ENCODE results near the gene ATAD2B. TPM values are rescaled to one million over a fixed set of nuclear protein-coding genes. Genes with fewer than 3 reads are reported as not detected.
A peak's percentile ranks its signal among the peaks of the same experiment; 100 is the strongest.

ATAD2B gene
- total RNA-seq, 2 donors from 2014 or later = 21.8 to 28.8 TPM

- intact Hi-C loops (cut with DNase I) = no loop called here
- DNase-seq (ENCODE audit: low spot score) = no peak
Measured at GRCh38 chr2:23918837-23919489, 8.0 kb downstream of the ATAD2B start.

DNA sequence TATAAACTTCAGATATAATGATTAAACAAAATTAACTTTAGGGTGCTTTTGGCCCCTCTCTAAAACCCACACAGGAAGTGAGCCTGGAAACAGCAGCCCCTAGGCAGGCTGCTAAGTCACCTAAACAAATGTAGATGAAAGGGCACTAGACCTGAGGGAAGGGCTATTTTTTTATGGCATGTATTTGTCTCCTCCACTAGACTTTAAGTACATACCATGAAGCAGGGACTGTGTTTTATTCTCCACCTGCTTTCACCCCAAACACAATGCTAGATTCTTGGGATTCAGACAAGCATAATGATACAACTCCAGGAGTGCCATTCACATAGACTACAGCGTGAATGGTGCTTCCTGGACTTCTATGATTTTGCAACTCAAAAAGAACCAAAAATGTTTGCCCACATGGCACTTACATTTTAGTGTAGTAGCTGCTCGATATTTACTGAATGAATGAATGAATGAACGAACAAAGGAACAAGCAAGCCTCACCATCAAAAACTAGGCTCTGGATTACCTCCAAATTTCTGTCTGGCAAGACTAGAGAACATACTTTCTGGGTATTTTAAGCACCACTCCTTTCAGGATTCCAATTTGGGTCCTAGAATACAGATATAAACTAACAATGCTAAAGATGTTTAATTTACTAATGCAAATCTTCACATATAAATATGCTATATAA, 10.1 kb downstream of the ATAD2B start:
- intact Hi-C loops (cut with DNase I) = no loop called here
- no peak for DNase-seq (ENCODE audit: low spot score)

GRCh38 chr2:23915327-23915726, 11.6 kb downstream of the ATAD2B start:
- intact Hi-C loops (cut with DNase I) = no loop called here

DNA sequence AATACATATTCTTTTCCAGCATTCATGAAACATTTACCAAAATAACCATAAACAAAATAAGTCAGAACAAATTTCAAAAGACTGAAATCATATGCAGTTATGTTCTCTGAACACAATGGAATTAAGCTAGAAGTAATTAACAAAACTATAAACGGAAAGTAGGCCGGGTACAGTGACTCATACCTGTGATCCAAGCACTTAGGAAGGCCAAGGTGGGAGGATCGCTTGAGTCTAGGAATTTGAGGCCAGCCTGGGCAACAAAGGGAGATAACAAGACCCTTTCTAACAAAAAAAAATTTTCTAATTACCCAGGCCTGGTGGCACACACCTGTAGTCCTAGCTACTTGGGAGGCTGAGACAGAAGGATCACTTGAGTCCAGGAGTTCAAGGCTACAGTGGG, 14.9 kb downstream of the ATAD2B start:
- intact Hi-C loops (cut with DNase I) = no loop called here
- no peak for DNase-seq (ENCODE audit: low spot score)

More at GRCh38 chr2:23915327-23915726, 11.6 kb downstream of the ATAD2B start:
- DNase-seq (ENCODE audit: low spot score) = no peak

DNA sequence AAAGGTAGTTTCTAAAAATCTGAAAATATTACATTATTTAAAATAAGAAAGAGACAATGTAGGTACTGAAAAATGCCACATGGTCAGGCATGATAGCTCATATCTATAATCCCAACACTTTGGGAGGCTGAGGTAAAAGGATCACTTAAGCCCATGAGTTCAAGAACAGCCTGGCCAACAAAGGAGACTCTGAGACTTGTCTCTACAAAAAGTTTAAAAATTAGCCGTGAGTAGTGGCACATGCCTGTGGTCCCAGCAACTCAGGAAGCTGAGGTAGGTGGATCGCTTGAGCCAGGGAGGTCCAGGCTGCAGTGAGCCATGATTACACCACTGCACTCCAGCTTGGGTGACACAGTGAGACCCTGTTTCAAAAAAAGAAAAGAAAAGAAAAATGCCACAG, 21.8 kb downstream of the ATAD2B start:
- intact Hi-C loops (cut with DNase I) = no loop called here
- DNase-seq (ENCODE audit: low spot score) = no peak

GRCh38 chr2:23904692-23905091, 22.2 kb downstream of the ATAD2B start:
- intact Hi-C loops (cut with DNase I) = no loop called here
- DNase-seq (ENCODE audit: low spot score) = no peak

- intact Hi-C loops (cut with DNase I) = no loop called here
- DNase-seq (ENCODE audit: low spot score) = no peak
Measured at GRCh38 chr2:23904215-23904614, 22.7 kb downstream of the ATAD2B start.

- intact Hi-C loops (cut with DNase I) = no loop called here
- no peak for DNase-seq (ENCODE audit: low spot score)
Measured at GRCh38 chr2:23903034-23903433, 23.9 kb downstream of the ATAD2B start.

- intact Hi-C loops (cut with DNase I) = no loop called here
- DNase-seq (ENCODE audit: low spot score) = no peak
Measured at GRCh38 chr2:23901966-23902846, 24.7 kb downstream of the ATAD2B start.

DNA sequence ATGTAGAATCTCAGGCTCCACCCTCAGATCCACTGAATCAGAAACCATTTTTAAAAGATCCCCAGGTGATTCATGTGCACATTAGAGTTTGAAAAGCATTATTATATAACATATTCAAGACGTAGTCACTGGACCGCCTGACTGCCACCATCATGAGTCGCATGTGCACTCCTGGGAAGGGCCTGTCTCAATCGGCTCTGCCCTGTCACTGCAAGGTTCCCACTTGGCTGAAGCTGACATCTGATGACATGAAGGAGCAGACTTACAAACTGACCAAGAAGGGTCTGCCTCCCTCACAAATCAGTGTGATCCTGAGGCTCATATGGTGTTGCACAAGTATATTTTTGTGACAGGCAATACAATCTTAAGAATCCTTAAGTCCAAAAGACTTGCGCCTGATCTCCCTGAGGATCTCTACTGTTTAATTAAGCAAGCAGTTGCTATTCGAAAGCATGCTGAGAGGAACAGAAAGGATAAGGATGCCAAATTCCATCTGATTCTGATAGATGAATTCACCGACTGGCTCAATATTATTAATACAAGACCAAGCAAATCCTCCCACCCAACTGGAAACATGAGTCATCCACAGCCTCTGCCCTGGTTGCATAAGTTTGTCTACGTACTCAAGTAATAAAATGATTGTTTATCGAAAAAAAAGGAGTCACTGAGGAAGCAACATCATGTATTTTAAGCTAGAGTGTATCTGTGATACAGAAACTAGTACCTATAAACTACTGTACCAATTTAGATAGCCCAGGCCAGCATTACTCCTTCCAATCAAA, 26.2 kb downstream of the ATAD2B start:
- DNase-seq (ENCODE audit: low spot score) = peak; percentile 51

GRCh38 chr2:23900133-23900532, 26.8 kb downstream of the ATAD2B start:
- intact Hi-C loops (cut with DNase I) = no loop called here

More for the DNA sequence above, 26.2 kb downstream of the ATAD2B start:
- intact Hi-C loops (cut with DNase I) = no loop called here

DNA sequence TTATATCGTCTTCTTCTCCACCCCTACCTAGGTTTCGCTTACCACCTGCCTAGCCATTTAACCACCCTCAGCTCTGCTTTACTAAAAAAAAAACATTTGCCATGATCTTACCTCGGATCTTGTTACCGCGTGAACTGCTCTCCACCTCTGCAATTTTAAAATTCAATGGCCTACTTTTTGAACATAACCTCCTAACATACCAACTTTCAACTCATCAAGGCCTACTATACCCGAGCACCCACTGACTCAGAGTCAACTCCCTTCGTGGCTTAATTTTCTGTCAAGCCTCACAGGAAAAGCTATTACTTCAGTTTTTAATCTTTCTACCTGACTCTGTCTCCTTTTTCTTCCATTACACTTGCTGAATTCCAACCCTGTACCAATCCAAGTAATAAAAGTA, 55.7 kb downstream of the ATAD2B start:
- intact Hi-C loops (cut with DNase I) = no loop called here
- no peak for DNase-seq (ENCODE audit: low spot score)

More at GRCh38 chr2:23900133-23900532, 26.8 kb downstream of the ATAD2B start:
- DNase-seq (ENCODE audit: low spot score) = peak; percentile 37

DNA sequence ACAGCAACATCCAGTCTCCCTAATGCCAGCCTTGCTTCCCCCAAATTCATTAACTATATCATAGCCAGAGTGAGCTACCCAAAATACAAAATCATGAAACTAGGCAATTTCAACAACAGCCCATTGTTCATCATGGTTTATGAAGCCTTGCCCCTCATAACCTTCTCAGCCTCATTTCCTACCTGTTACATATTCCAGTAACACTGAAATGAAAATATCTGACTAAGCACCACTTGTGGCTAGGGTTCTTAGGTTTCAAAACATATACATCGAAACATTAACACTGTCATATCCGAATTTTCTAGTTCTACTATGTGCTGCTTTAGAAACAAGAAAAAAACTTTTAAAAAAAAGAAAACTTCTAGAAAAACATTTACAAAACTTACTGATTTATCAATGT, 59.5 kb downstream of the ATAD2B start:
- no peak for DNase-seq (ENCODE audit: low spot score)
- intact Hi-C loops (cut with DNase I) = no loop called here

DNA sequence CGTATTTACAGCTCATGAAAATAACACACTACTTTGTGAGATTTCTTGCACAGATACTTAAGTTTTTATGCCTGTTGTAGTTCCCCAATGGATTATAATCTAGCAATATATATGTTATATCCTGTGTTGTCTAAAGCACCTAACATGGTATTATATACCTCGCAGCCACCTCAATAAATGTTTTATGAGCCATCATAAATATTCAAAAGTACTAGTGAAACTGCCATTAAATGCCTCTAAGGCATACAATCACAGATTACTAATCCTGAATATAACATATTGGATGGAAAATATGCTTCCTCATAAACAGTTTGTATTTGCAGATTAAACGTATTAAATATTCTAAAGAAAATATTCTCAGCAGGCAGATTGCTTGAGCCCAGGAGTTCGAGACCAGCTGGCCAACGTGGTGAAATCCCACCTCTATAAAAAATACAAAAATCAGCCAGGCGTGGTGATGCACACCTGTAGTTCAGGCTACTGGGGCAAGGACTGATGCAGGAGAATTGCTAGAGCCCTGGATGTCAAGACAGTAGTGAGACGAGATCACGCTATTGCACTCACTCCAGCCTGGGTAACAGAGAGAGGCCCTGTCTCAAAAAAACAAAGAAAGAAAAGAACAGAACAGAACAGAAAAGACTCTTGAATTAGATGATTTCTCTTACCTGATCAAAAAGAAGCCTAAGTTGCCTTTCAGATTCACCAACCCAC, 64.1 kb downstream of the ATAD2B start:
- DNase-seq (ENCODE audit: low spot score) = no peak
- intact Hi-C loops (cut with DNase I) = no loop called here

- DNase-seq (ENCODE audit: low spot score) = no peak
- intact Hi-C loops (cut with DNase I) = no loop called here
Measured at GRCh38 chr2:23861952-23862351, 65.0 kb downstream of the ATAD2B start.

- DNase-seq (ENCODE audit: low spot score) = no peak
- intact Hi-C loops (cut with DNase I) = no loop called here
Measured at GRCh38 chr2:23859983-23860382, 66.9 kb downstream of the ATAD2B start.

GRCh38 chr2:23859234-23859633, 67.7 kb downstream of the ATAD2B start:
- intact Hi-C loops (cut with DNase I) = no loop called here
- no peak for DNase-seq (ENCODE audit: low spot score)

DNA sequence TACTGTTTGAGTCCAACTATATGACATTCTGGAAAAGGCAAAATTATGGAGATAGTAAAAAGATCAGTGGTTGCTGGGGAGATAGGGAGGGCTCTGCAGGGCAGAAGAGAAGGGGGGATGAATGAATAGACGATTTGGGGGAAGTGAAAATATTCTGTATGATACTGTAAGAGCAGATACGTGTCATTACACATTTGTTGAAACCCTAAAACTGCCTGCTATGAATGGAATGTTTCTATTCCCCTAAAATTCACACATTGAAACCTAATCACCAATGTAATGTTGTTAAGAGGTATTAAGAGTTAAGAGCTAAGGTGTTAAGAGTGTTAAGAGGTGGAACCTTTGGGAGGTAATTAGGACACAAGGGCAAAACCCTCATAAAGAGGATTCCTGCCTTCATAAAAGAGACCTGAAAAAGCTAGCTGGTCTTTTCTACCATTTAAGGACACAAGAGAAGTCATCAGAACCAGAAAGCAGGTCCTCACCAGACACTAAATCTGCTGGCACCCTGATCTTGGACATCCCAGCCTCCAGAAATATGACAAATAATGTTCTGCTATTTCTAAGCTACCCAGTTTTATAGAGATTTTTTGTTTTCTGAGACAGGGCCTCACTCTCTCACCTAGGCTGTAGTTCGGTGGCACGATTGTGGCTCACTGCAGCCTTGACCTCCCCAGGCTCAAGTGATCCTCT, 76.2 kb downstream of the ATAD2B start:
- intact Hi-C loops (cut with DNase I) = no loop called here
- no peak for DNase-seq (ENCODE audit: low spot score)
